Stimulated activated naive CD4-positive, alpha-beta T cell treated with Interleukin-2 at 50 U/mL for 16 hours (primary cell): ENCODE results near the gene TSHR.

ENCODE experiments used
- DNase-seq: peaks from one replicate; lab custom pipeline; 2025; lab: John Stamatoyannopoulos, UW

TSHR gene

GRCh38 chr14:81137316-81137715, 181.9 kb downstream of the TSHR start:
- no peak for DNase-seq

DNA sequence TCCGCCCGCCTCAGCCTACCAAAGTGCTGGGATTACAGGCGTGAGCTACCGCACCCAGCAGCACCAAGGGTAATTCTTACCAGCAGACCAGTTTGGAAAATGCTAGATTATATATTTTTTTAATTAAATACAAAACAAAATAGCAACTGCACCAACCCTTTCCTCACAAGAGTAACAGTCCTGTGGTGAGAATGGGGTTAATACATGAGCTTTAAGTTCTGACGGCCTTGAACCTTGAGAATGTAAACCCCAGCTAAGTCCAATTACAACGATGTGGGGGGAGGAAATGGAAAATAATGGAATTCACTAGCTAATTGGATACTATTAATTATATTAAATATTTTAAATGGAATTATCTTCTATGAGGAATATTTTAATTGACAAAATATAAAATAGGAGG, 183.0 kb downstream of the TSHR start:
- no peak for DNase-seq

- no peak for DNase-seq
Observed at GRCh38 chr14:81141426-81141825, 186.0 kb downstream of the TSHR start.

GRCh38 chr14:81143793-81144192, 188.4 kb downstream of the TSHR start:
- no peak for DNase-seq

GRCh38 chr14:81144824-81145603, 189.6 kb downstream of the TSHR start:
- DNase-seq: no peak

DNA sequence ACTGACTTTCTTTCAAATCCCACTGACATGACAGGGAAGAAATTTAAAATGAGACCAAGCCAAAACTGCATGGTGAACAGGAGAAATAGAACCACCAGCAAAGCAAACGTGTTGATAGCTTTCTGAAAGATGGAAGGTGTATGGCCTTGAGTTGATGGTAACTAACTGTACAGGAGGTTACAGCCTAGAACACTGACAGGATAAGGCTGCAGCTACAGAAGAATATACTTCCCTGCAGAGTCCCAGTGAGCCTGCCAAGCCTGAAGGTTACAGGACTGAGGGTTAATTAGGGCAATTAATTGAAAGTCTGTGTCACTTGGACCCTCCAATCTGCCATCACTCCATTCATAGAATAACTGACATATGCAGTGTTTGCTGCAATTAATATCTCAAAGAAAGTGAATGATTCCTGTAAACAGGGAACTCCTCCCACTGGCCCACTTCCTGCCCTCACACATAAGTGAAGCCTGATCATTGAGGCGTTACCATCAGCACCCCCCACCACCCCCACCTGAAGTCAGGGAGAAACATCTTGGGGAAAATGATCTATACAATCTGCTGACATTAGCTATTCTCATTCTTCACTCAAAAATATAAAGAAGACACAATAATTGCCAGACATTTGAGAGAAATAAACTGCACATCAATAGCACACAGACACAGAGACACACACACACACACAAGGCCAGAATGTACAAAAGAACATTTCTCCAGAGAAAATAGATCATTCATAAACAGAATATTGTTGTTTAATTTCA, 191.9 kb downstream of the TSHR start:
- DNase-seq: no peak

- no peak for DNase-seq
Observed at GRCh38 chr14:81148635-81149034, 193.2 kb downstream of the TSHR start.

DNA sequence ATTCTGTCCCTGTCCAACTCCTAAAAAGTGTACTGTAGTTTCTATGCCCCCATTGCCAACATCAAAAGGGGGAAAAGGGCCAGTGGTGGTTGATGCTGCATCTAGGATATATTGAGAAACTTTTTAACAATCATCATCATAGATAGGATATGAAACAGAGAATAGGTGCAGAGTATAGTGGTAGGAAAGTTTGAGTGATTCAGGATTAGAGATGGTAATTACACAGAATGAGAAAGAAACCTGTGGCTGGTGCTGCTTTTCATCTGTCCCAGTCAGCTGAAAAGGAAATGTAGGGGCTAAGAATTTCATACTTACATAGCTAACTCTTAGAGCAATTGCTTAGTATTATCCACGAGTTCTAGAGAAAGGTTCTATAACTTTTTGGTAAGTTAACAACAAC, 197.8 kb downstream of the TSHR start:
- DNase-seq: no peak

GRCh38 chr14:81157431-81157830, 202.0 kb downstream of the TSHR start:
- DNase-seq: no peak

GRCh38 chr14:81161088-81161487, 205.7 kb downstream of the TSHR start:
- DNase-seq: no peak

DNA sequence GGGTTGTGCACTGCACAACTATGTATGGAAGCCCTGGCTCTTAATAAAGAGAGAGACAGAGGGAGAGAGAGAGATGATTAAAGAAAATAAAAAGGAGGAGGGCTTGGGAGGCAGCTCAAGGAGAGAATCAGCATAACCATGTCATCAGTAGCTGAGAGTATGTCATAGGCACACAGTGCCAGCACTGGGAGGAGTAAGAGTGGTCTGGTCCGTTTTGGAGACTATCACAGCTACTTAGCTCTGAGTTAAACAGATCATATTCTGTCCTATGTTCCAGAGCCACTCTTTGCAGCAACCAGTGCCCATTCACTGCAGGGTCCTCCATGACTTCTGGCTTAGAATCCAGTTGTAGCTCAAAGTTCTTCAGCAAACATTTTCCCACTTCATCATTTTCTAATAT, 206.3 kb downstream of the TSHR start:
- no peak for DNase-seq

- no peak for DNase-seq
Observed at GRCh38 chr14:81162941-81163340, 207.5 kb downstream of the TSHR start.

- peak; percentile 32 for DNase-seq
Observed at GRCh38 chr14:81164167-81164774, 208.8 kb downstream of the TSHR start.

- no peak for DNase-seq
Observed at GRCh38 chr14:81165188-81165587, 209.8 kb downstream of the TSHR start.

GRCh38 chr14:81166121-81166520, 210.7 kb downstream of the TSHR start:
- no peak for DNase-seq

GRCh38 chr14:81169267-81169666, 213.8 kb downstream of the TSHR start:
- DNase-seq: no peak

DNA sequence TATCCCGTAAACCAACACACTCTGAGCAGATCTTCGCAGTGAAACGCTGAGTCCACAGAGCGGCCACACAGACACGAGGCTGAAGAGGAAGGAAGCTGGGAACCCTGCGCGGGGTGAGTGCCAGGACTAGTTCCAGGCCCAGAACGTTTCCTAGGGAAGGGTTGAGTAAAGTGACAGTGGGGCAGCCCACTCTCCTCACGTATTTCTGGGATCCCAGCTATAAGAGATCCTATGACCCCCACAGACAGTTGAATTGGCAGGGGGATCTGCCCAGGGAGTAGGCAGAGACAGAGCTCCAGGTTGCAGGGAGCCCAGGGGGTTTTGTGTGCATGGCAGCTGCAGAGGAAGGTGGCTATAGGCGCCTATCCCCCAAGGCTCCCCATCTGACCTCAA, 214.3 kb downstream of the TSHR start:
- no peak for DNase-seq

- DNase-seq: peak; percentile 90
Observed at GRCh38 chr14:81170104-81170828, 214.8 kb downstream of the TSHR start.

DNA sequence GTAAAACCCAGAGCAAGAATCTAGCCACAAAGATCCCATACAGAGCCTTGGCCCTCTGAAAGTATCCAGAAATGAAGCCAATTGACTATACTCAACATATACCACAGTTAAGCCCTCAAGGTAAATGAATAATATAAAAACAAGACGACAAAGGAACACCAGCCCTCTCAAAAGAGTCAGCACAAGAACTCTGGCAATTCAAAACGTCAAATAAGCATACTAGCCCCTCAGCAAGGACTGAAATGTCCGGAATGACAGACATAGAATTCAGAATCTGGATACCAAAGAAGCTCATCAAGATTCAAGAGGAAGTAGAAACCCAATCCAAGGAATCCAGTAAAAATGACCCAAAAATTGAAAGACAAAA, 215.4 kb downstream of the TSHR start:
- DNase-seq: no peak

GRCh38 chr14:81172353-81172752, 216.9 kb downstream of the TSHR start:
- no peak for DNase-seq

GRCh38 chr14:81172881-81173280, 217.5 kb downstream of the TSHR start:
- no peak for DNase-seq

DNA sequence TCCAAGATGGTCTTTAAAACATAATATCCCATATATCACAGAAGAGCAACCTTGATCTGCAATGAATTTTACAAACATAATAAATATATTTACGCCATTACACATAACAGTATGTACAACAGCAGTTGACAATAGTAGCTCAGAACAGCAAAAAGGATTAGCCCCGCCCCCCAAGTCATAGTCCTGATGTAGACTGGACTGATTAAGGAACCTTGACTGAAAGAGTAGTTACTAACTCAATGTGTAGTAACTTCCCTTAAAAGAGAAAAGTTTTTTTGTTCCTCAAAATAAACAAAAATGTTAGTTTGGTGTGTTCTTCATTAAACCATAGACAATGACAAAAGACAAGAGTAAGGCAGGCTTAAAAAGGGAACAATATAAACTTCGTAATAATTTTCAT, 220.8 kb downstream of the TSHR start:
- no peak for DNase-seq

DNA sequence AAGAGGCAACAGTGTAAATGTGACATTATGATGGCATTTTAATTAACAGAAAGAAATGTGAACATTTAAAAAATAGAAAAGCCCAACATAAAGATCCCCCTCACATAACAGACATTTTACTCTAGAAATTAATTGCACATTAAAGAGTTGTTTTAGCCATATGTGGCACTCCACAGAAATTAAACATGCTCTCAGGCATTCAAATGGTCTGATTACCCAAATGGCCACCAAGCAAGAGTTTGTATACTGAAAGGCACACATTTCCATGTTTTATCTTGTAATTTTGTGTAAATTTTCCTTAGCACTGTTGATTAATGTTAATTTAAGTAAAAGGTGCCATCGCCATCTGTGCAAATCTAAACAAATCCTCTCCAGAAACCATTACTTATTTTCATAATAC, 221.8 kb downstream of the TSHR start:
- no peak for DNase-seq
